GM18868 (cell line): Measurements from ENCODE around the gene DPM3.
"Not testable (repeated sequence)": the region's sequence is repeated elsewhere in the genome, so short reads cannot be mapped to it uniquely, and the experiment has no call there.

Source experiments
- ATAC-seq: cut with Tn5 transposase; IDR thresholded peaks from one replicate; pipeline ENCODE4 v1.9.1; 2021; ENCODE audit warnings: mild to moderate bottlenecking, moderate library complexity; ENCODE audit not compliant: unreplicated experiment

DPM3 gene

DNA sequence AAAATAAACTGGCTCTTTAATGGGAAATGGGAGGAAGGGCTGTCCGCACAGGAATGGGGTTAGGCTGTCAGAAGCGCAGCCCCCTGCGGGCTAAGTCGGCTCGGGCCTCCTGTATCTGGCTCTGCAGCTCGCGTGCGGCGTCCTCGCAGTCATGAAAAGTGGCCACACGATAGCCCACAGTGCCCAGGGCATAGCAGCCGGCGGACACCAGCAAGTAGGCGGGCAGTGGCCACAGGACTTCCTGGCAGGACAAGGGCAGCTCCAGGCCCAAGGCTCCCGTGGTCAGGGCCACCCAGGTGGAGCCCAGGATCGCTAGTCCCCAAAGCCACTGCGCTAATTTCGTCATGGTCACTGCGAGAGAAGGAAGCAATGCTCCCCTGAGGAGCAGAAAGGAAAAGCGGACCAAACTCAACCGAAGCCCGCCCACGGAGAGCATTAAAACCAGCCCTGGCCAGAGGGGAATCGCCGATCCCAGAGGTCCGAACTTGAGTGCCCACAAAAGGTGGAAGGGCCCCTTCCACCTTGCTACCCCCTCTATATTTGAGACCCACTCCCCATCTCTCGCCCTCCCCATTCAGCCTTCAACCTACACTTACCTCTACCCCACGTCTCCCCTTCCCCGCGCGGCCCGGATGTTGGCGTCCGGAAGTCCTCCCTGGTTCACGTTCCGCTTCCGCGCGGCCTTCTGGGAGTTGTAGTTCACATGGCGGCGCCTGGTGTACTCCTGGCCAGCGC lies at the start of gene DPM3:
TSS of gene DPM3 (minus strand) at position 637 of the 735 bp plus-strand sequence. CDS start at position 346, 291 bp downstream.
- ATAC-seq: peak; percentile 73

DNA sequence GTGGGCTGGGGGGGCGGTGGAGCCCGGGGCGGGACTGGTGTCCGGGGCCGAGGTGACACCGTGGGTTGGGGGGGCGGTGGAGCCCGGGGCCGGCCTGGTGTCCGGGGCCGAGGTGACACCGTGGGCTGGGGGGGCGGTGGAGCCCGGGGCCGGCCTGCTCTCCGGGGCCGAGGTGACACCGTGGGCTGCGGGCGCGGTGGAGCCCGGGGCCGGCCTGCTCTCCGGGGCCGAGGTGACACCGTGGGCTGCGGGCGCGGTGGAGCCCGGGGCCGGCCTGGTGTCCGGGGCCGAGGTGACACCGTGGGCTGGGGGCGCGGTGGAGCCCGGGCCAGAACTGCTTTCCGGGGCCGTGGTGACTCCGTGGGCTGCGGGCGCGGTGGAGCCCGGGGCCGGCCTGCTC lies 49.6 kb upstream of the DPM3 start:
- not testable (repeated sequence) for ATAC-seq

GRCh38 chr1:155188268-155188667 lies 47.9 kb upstream of the DPM3 start:
- ATAC-seq: no peak

- ATAC-seq: no peak
Measured at GRCh38 chr1:155187456-155187891, 47.1 kb upstream of the DPM3 start.

DNA sequence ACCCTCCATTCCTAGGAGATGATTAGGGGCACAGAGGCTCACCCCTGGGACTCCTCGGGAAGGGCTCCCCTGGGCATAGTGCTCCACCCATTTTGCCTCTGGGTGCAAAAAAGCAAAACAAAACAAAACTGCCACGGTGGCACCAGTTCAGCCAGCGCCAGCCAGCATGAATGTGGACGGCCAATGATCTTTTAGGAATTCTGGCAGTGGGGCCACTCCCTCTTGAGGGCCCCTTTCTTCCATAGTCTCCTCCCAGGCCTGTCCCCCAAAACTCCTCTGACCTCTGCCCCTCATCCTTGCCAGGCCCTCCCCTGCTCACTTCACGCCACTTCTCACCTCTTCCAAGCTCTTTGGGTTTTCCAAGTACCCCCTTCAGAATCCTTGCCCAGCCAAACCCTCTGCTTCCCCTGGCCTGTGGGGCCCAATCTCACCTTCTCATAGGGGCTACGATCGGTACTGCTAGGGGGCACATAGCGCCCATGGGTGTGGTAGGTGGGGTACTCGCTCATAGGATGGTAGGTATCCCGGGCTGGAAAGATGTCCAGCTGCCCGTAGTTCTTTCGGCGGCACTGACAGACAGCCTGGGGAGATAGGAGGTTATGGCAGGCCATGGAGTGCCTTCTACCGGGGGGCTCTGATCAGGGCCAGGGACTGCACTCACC lies 46.6 kb upstream of the DPM3 start:
- no peak for ATAC-seq

GRCh38 chr1:155186067-155186793 lies 45.9 kb upstream of the DPM3 start:
- no peak for ATAC-seq

DNA sequence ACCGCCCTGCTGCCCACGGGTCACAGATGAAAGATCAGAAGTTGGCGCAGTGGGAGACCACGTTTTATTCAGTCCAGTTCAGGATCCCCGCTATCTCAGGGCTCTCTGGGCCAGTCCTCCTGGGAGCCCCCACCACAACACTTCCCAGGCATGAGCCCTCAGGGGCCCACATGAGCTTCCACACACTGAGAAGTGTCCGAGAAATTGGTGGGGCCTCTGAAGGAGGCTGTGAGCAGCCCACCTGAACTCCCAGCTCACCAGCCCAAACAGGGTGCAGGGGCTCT lies 45.4 kb upstream of the DPM3 start:
- no peak for ATAC-seq

- peak; percentile 77 for ATAC-seq
Measured at GRCh38 chr1:155184835-155185782, 44.8 kb upstream of the DPM3 start.

DNA sequence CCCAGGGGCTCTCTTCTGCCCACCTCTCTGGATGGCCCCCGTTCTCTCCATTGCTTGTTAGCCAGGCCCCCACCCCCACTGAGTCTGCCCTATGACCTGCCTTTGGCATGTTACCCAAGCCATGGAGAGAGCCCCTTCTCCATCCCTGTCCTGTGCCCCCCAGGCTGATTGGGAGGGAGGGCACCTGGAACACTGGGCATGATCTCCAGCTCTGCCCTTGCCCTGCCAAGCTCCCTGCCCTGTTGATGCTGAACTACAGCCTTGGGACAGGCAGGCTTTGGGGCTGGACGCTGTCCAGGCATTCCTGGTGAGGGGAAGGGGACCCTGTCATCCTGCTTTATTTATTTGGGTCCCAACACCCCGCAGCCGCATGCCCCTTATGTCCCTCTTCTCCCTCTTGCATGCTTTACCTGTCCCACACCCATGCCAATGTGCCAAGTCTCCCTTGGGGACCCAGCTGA lies 44.0 kb upstream of the DPM3 start:
- no peak for ATAC-seq

DNA sequence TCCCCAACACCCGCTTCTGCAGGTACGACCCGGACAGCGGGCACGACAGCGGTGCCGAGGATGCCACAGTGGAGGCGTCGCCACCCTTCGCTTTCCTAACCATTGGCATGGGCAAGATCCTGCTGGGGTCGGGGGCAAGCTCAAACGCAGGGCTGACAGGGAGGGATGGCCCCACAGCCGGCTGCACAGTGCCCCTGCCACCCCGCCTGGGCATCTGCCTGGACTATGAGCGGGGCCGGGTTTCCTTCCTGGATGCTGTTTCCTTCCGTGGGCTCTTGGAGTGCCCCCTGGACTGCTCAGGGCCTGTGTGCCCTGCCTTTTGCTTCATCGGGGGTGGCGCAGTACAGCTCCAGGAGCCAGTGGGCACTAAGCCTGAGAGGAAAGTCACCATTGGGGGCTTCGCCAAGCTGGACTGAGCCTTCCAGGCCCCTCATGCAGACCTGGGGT lies 43.5 kb upstream of the DPM3 start:
- no peak for ATAC-seq

DNA sequence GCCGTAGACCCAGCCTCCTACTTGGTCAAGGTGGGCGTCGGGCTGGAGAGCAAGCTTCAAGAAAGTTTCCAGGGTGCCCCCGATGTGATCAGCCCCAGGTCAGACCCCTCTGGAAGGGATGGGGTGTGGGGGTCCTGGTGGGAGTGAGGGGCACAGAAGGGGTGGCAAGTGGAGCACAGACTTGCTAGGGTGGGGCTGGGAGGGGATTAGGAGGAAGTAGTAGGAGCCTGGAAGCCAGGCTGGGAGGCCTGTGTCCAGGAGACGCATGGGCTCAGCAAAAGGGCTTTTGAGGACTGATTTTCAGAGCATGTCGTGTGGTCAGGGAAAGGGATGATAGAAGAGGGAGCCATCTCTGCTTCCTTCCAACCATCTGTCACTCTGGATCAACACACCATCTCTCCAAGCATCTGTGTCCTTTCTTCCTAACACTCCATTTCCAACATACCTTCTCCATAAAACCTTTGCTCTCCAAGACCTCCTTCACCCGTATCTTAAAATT lies 41.8 kb upstream of the DPM3 start:
- ATAC-seq: no peak

DNA sequence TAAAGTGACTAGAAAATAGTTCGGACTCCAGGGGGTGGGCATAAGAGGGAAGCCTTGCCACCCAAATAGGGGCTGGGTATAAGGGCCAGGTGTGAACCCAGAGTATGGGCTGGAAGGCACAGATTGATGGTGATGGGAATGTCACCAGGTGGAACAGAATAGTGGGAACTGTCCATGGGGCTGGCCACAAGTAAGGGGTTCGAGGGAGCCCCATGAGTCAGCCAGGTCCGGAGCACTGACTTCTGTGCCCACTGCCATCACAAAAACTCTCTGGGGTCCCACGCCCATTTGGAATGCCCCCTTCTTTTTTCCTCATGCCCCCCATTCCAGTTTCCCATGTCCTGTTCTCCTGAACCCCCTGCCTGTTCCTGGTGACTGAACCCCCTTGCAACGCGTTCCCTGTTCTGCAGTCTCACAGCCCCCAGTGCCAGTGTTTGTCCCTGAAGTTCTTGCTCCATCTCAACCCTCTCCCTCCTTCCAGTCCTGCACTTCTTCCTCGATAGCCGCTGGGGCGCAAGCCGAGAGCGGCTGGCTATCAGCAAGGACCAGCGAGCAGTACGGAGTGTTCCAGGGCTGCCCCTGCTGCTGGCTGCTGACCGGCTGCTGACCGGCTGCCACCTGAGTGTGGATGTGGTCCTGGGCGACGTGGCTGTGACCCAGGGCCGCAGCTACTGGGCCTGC lies 41.2 kb upstream of the DPM3 start:
- ATAC-seq: no peak

DNA sequence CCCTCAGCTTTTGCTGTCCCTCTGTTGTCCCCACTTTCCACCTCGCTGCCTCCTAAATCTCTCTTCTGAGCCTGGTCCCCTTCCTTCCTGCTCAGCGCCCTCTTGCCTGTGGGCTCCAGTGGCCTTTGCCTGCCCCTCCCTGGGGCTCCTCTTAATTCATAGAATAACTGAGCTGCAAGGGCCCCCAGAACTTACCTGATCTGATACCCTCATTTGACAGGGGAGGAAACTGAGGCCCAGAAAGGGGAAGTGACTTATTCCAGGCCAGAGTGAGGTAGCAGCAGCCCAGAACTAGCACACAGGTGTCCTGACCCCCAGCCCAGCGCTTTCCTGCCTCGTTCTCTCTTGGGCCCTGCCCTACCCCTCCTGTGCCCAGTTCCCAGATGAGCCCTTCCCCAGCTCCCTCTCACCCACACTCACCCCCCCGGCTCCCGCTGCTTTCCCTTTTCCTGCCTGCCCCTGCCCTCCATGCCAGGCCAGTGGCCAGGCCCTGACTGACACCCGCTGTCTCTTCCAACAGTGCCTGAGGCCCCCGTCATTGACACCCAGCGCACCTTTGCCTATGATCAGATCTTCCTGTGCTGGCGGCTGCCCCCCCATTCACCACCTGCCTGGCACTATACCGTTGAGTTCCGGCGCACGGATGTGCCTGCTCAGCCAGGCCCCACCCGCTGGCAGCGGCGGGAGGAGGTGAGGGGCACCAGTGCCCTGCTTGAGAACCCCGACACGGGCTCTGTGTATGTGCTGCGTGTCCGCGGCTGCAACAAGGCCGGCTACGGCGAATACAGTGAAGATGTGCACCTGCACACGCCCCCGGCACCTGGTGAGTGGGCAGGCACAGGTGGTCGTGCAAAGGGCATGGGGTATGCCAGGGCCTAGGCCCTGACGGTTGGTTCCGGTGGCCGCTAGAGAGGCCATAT lies 39.0 kb upstream of the DPM3 start:
- no peak for ATAC-seq

DNA sequence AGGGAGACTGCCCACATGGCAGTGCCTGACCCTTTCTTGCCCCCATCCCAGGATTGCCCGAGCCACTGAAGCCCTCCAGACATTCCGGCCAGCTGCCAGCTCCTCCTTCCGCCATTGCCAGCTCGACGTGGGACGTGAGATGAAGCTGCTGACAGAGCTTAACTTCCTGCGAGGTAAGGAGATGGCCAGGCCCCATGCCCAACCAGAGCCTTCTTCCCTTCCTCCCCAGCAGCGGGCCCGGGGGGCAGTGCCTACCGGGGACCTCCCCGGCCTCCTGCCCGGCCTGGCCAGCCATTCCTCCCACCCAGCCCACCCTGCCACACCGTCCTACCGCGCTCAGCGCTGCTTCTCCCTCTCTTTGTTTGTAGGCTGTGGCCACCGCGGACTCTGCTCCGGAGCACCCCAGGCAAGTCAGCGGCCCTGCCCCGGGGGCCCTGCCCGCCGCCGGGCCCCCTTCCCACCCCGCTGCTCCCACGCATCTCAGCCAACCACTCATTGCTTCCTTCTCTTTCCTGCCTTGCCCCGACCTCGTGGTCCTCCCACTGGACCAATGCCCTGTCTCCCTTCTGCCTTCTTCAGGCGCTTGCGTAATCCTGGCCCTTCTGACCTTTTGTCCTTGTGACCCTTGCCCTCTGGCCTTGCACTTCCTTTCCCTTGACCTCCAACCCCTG lies 38.2 kb upstream of the DPM3 start:
- ATAC-seq: no peak

GRCh38 chr1:155177918-155178281 lies 37.6 kb upstream of the DPM3 start:
- ATAC-seq: no peak

DNA sequence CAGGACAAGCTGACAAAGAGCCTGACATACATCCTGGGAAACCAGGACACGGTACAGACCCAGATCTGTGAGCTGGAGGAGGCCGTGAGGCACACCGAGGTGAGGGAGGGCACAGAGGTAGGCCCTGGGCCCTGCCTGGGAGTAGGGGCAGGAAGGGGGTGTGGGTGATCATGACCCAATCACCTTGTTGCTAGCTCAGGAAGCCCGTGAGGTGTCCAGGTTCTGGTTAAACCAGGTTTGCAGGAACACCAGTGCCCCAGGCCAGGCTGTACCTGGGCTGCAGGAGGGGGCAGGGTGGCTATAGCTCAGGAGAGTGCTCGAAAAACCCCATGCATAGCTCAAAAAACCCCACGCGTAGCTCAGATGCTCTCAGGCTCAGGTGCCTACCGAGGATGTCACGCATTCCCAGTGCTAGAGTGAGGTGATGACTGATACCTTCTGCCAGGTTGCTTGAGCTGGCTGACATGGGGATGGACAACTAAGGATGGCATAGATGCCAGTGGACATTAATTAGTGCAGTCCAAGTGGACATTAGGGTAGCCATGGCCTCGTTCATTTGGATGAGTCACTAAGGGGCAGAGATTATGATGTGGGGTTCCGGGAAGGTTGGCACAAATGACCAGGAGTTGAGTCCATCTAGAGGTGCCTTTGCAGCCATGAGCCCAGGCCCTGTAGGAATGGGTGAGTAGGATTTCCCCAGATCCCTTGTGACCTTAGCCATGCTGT lies 37.0 kb upstream of the DPM3 start:
- ATAC-seq: no peak

GRCh38 chr1:155176544-155177071 lies 36.3 kb upstream of the DPM3 start:
- ATAC-seq: no peak
